ENCODE data around the gene MIOX. TPM values are rescaled to one million over a fixed set of nuclear protein-coding genes. Genes with fewer than 3 reads are reported as not detected.

MIOX gene
- polyA plus RNA-seq, 1 donor from 2014 or later, result not detected

DNA sequence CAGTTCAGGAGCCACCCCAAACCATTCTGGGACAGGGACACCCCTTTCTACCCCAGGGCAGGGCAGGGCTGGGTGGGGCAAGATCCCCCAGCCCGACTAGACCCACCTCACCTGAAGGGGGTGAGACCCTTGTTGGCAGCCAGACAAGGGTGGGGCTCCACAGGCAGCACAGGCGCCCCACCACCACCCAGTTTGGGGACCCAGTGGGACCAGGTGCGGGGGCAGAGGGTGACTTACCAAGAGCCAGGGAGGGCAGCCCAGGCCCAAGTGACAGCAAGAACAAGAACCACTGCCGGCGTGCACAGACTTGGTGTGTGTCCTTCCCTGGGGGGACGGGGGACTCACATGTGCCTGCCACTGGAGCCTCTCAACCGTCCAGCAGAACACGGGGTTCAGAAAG is 3.1 kb upstream of the MIOX start:
- Histone ChIP-seq H3K27ac (ENCODE audit: low read length) (no peak overlapping the region), H3K4me3 (ENCODE audit: low read length) (no peak overlapping the region), H3F3A (ENCODE audit: insufficient read depth, low read length, poor library complexity, severe bottlenecking) (no peaks in the 10 kb centered on the region), H3K79me2 (replicated peaks; ENCODE audit: insufficient read depth, low read length) (no peaks in the 10 kb centered on the region), H3K9me2 (ENCODE audit: insufficient read depth, low read length) (no peaks in the 10 kb centered on the region), H3K9me3 (ENCODE audit: low read length) (no peaks in the 10 kb centered on the region), H4K20me1 (ENCODE audit: insufficient read depth) (no peaks in the 10 kb centered on the region), H3K36me3 (ENCODE audit: insufficient read depth, low read length) (no peaks in the 10 kb centered on the region), H3K4me2 (ENCODE audit: low read length) (no peak overlapping the region), H2AFZ (ENCODE audit: low read depth, low read length) (no peak overlapping the region), H3K9ac (ENCODE audit: low read length) (no peak overlapping the region), H3K27me3 (ENCODE audit: insufficient read depth, low read depth, low read length) (peaks cover 32% of the 10 kb centered on the region)
- no peak for TF ChIP-seq EP300 (conservative IDR thresholded peaks at IDR 0.05; ENCODE audit: poor library complexity, severe bottlenecking)
- TF ChIP-seq POLR2AphosphoS5 (IDR thresholded peaks at IDR 0.05), result no peak
- TF ChIP-seq RAD21 (conservative IDR thresholded peaks at IDR 0.05), result no peak
- TF ChIP-seq MXI1 (conservative IDR thresholded peaks at IDR 0.05; ENCODE audit: poor library complexity, severe bottlenecking), result no peak
- TF ChIP-seq SMC3 (conservative IDR thresholded peaks at IDR 0.05; ENCODE audit: poor library complexity), result no peak
- no peak for TF ChIP-seq TAF1 (IDR thresholded peaks at IDR 0.05; ENCODE audit: low read depth)
- no peak for TF ChIP-seq CTCF (IDR thresholded peaks at IDR 0.05; ENCODE audit: poor library complexity, severe bottlenecking)
- TF ChIP-seq EZH2 (IDR thresholded peaks at IDR 0.05; ENCODE audit: borderline replicate concordance, insufficient read depth, low read length, poor library complexity, severe bottlenecking), result no peak
- TF ChIP-seq, protein P1, sequence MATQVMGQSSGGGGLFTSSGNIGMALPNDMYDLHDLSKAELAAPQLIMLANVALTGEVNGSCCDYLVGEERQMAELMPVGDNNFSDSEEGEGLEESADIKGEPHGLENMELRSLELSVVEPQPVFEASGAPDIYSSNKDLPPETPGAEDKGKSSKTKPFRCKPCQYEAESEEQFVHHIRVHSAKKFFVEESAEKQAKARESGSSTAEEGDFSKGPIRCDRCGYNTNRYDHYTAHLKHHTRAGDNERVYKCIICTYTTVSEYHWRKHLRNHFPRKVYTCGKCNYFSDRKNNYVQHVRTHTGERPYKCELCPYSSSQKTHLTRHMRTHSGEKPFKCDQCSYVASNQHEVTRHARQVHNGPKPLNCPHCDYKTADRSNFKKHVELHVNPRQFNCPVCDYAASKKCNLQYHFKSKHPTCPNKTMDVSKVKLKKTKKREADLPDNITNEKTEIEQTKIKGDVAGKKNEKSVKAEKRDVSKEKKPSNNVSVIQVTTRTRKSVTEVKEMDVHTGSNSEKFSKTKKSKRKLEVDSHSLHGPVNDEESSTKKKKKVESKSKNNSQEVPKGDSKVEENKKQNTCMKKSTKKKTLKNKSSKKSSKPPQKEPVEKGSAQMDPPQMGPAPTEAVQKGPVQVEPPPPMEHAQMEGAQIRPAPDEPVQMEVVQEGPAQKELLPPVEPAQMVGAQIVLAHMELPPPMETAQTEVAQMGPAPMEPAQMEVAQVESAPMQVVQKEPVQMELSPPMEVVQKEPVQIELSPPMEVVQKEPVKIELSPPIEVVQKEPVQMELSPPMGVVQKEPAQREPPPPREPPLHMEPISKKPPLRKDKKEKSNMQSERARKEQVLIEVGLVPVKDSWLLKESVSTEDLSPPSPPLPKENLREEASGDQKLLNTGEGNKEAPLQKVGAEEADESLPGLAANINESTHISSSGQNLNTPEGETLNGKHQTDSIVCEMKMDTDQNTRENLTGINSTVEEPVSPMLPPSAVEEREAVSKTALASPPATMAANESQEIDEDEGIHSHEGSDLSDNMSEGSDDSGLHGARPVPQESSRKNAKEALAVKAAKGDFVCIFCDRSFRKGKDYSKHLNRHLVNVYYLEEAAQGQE (IDR thresholded peaks at IDR 0.05; ENCODE audit: borderline replicate concordance), result no peak

GRCh38 chr22:50483977-50484853 is 2.4 kb upstream of the MIOX start:
- H3K79me2 ChIP-seq (replicated peaks; ENCODE audit: insufficient read depth, low read length), result no peaks in the 10 kb centered on the region
- no peak overlapping the region for H3K4me2 ChIP-seq (ENCODE audit: low read length)
- no peak for TF ChIP-seq TAF1 (IDR thresholded peaks at IDR 0.05; ENCODE audit: low read depth)
- no peak for TF ChIP-seq CTCF (IDR thresholded peaks at IDR 0.05; ENCODE audit: poor library complexity, severe bottlenecking)
- no peak for TF ChIP-seq RAD21 (conservative IDR thresholded peaks at IDR 0.05)
- TF ChIP-seq POLR2AphosphoS5 (IDR thresholded peaks at IDR 0.05), result no peak
- TF ChIP-seq SMC3 (conservative IDR thresholded peaks at IDR 0.05; ENCODE audit: poor library complexity), result no peak
- TF ChIP-seq EZH2 (IDR thresholded peaks at IDR 0.05; ENCODE audit: borderline replicate concordance, insufficient read depth, low read length, poor library complexity, severe bottlenecking), result no peak
- TF ChIP-seq, protein P1 (IDR thresholded peaks at IDR 0.05; ENCODE audit: borderline replicate concordance), result no peak
- no peak for TF ChIP-seq EP300 (conservative IDR thresholded peaks at IDR 0.05; ENCODE audit: poor library complexity, severe bottlenecking)
- no peak for TF ChIP-seq MXI1 (conservative IDR thresholded peaks at IDR 0.05; ENCODE audit: poor library complexity, severe bottlenecking)
- H3K27ac ChIP-seq (ENCODE audit: low read length), result no peak overlapping the region
- no peaks in the 10 kb centered on the region for H4K20me1 ChIP-seq (ENCODE audit: insufficient read depth)
- H3K9ac ChIP-seq (ENCODE audit: low read length), result no peak overlapping the region
- H3K9me2 ChIP-seq (ENCODE audit: insufficient read depth, low read length), result no peaks in the 10 kb centered on the region
- no peaks in the 10 kb centered on the region for H3K36me3 ChIP-seq (ENCODE audit: insufficient read depth, low read length)
- H2AFZ ChIP-seq (ENCODE audit: low read depth, low read length), result no peak overlapping the region
- no peak overlapping the region for H3K4me3 ChIP-seq (ENCODE audit: low read length)
- peaks cover 32% of the 10 kb centered on the region for H3K27me3 ChIP-seq (ENCODE audit: insufficient read depth, low read depth, low read length)
- H3F3A ChIP-seq (ENCODE audit: insufficient read depth, low read length, poor library complexity, severe bottlenecking), result no peaks in the 10 kb centered on the region
- H3K9me3 ChIP-seq (ENCODE audit: low read length), result no peaks in the 10 kb centered on the region
